Measurements from ENCODE around the gene ASPA.
"Not testable (repeated sequence)": the region's sequence is repeated elsewhere in the genome, so short reads cannot be mapped to it uniquely, and the experiment has no call there.

ASPA gene

GRCh38 chr17:3475812-3476610 is at the start of gene ASPA:
ASPA (plus strand) TSS chr17:3475997; CDS start chr17:3476160, 163 bp downstream.
- DNase-seq (ENCODE audit: low read depth in 2 of 2), result no peak

- DNase-seq (ENCODE audit: low read depth in 2 of 2), result not testable (repeated sequence)
Observed at GRCh38 chr17:3433215-3433614, 42.6 kb upstream of the ASPA start.

DNA sequence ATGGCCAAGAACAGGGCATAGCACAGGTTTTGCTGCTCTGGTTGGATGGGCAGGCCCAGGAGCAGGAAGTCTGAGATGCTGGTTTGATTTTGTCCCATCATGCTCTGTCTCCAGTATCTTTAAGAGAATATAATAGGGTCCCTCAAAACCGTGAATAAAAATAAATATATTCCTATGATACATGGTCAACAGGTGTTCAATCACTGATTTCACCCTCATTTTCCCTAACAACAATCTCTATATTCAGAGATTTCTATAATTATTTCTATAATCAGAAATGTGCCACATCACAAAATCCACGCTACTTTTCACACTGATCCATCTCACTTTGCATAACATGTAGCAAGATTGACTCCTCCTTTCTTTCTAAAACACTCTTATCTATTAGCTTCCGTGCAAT is 42.1 kb upstream of the ASPA start, which contains the start of gene OR1E2:
Gene OR1E2 (minus strand): TSS at position 101 of the 400 bp plus-strand sequence. CDS start 0 bp downstream, at position 101.
- no peak for DNase-seq (ENCODE audit: low read depth in 2 of 2)

- DNase-seq (ENCODE audit: low read depth in 2 of 2), result no peak
Observed at GRCh38 chr17:3438368-3438767, 37.4 kb upstream of the ASPA start.

- DNase-seq (ENCODE audit: low read depth in 2 of 2), result no peak
Observed at GRCh38 chr17:3440451-3440850, 35.3 kb upstream of the ASPA start.

DNA sequence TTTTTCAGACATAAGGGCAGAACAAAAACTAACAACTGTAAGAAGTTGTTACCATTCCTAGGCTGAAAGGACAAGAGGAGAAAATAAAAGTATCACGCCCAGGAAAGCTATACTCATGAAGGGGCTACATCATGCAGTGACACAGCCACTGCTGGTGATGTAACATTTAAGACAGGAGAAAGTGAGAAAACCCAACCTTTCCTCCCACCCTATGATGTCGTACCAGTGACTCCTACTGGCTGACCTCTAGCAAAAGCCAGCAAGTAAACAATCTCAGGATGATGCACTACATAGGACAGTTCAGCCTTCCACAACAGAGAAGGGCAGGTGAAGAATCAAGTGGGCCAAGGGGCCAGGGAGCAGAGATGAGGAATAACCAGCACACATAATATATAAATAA is 28.2 kb upstream of the ASPA start:
- no peak for DNase-seq (ENCODE audit: low read depth in 2 of 2)

GRCh38 chr17:3448059-3448665 is 27.6 kb upstream of the ASPA start:
- DNase-seq (ENCODE audit: low read depth in 2 of 2), result no peak

- DNase-seq (ENCODE audit: low read depth in 2 of 2), result not testable (repeated sequence)
Observed at GRCh38 chr17:3466355-3466754, 9.4 kb upstream of the ASPA start.

DNA sequence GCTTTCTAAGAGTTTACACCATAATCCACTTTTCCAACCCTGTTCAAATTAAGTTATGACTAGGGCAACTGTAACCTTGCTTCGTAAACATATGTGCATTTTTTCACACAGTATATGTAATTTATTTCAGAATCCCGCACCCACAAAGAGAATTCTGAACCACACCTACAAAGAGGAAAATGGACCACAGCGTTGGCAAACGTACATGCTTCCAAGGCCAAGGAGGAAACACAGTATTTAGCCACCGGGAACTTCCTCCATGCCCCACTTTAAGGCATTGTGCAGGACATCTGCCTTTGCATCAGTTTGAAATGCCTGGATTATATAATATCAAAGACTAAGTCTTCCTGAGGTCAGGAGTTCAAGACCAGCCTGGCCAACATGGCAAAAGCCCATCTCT is 6.3 kb upstream of the ASPA start:
- no peak for DNase-seq (ENCODE audit: low read depth in 2 of 2)

- no peak for DNase-seq (ENCODE audit: low read depth in 2 of 2)
Observed at GRCh38 chr17:3471599-3471998, 4.2 kb upstream of the ASPA start, which contains the start of gene SPATA22. SPATA22 (minus strand) TSS chr17:3471819; CDS start chr17:3469325, 2,494 bp downstream.

GRCh38 chr17:3472137-3472536 is 3.7 kb upstream of the ASPA start:
- no peak for DNase-seq (ENCODE audit: low read depth in 2 of 2)

DNA sequence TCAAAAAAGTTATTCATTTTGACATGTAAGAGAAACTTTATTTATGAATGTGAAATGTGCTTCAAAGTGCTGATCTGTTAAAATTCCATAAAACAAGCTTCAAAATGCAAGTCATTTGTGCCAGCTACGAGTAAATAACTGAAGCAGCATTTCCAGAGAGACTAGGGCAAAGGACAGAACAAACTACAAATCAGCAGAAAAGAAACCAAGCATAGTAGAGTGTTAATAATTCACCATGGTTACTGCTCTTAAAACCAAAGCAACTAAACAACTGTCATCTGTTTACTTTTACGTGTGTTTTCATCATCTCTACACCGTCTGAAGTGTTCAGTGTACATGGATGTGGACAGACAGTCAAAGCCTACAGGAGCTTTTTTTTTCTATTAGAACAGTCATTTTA is 1.6 kb upstream of the ASPA start:
- no peak for DNase-seq (ENCODE audit: low read depth in 2 of 2)

- DNase-seq (ENCODE audit: low read depth in 2 of 2), result no peak
Observed at GRCh38 chr17:3475251-3475685, 529 bp upstream of the ASPA start.

- no peak for DNase-seq (ENCODE audit: low read depth in 2 of 2)
Observed at GRCh38 chr17:3479988-3480387, 4.2 kb downstream of the ASPA start.

GRCh38 chr17:3482852-3483251 is 7.1 kb downstream of the ASPA start:
- DNase-seq (ENCODE audit: low read depth in 2 of 2), result no peak

GRCh38 chr17:3485481-3486068 is 9.8 kb downstream of the ASPA start:
- no peak for DNase-seq (ENCODE audit: low read depth in 2 of 2)

GRCh38 chr17:3497101-3497500 is 21.3 kb downstream of the ASPA start:
- no peak for DNase-seq (ENCODE audit: low read depth in 2 of 2)

DNA sequence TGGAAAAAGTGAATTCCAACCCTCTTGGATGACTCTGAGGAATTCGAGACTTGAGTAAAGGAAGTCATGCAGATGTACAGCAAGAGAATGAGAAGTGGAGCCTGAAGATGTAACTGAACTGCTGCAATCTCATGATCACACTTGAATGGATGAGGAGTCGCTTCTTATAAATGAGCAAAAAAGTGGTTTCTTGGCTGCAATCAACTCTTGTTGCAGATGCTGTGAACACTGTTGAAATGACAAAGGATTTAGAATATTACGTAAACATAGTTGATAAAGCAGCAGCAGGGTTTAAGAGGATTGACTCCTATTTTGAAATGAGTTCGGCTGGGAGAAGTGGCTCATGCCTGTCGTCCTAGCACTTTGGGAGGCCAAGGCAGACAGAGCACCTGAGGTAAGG is 25.5 kb downstream of the ASPA start:
- no peak for DNase-seq (ENCODE audit: low read depth in 2 of 2)

DNA sequence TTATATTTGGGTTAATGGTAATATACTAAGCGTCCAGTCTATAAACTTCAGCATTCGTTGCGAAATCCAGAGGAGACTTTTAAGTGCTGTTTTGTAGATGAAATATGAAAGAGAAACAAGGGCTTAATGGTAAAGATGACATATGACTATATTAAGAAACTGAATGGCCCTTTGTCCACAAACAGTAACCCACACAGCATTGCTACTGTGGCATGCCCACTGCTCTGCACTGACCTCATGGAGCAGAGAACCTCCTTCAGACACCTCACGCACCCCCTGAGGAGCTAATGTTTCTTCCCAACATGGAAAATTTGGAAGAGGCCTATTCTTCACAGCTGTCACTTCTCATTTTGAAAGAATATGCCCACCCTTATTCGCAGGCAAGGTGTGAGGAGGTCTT is 26.7 kb downstream of the ASPA start:
- no peak for DNase-seq (ENCODE audit: low read depth in 2 of 2)

- no peak for DNase-seq (ENCODE audit: low read depth in 2 of 2)
Observed at GRCh38 chr17:3503285-3503684, 27.5 kb downstream of the ASPA start.

GRCh38 chr17:3505008-3505407 is 29.2 kb downstream of the ASPA start:
- DNase-seq (ENCODE audit: low read depth in 2 of 2), result no peak

- no peak for DNase-seq (ENCODE audit: low read depth in 2 of 2)
Observed at GRCh38 chr17:3506054-3506453, 30.3 kb downstream of the ASPA start.

- DNase-seq (ENCODE audit: low read depth in 2 of 2), result no peak
Observed at GRCh38 chr17:3507071-3507470, 31.3 kb downstream of the ASPA start.
